Hepatocyte (in vitro differentiated cells): Measurements from ENCODE around the gene CEP295NL.

ENCODE experiments used
- CTCF ChIP-seq: fragments of 200-600 bp; sonication (generic); IDR thresholded peaks from 2 replicates; pipeline ENCODE4 v1.5.1; 2016; ENCODE audit warnings: antibody characterized with exemption, mild to moderate bottlenecking; ENCODE audit not compliant: poor library complexity
- EZH2 ChIP-seq: fragments of 200-600 bp; sonication (generic); IDR thresholded peaks from 2 replicates; pipeline ENCODE4 v1.6.1; 2016; ENCODE audit warnings: antibody characterized with exemption, mild to moderate bottlenecking, borderline replicate concordance
- EZH2phosphoT487 ChIP-seq: fragments of 200-600 bp; sonication (generic); IDR thresholded peaks from one replicate; pipeline ENCODE4 v1.6.1; 2018; ENCODE audit warnings: antibody characterized with exemption, mild to moderate bottlenecking, low read depth, moderate library complexity; ENCODE audit not compliant: unreplicated experiment, severe bottlenecking

DNA sequence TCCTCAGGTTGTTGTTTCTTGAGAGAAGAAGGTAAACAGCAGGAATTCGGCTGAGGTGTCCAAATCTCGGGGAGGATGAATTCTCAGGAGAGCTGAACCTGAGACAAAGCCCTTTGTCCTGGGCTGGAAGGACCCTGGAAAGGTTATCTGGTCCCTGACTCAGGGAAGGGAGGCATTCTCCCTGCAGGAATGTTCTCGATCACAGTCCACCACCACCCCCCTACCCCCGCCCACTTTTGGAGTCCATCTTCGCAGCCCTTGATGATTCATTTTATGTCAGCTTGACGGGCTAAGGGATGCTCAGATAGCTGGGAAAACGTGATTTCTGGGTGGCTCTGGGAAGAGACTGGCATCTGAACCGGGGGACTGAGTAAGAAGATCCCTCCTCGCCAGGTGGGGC is 1.4 kb upstream of the CEP295NL start:
- TF ChIP-seq EZH2phosphoT487 (no peak), CTCF (no peak), EZH2 (no peak)
